Ectodermal cell (in vitro differentiated cells): ENCODE measurements around the gene ZMYND19.
"Not testable (repeated sequence)": the region's sequence is repeated elsewhere in the genome, so short reads cannot be mapped to it uniquely, and the experiment has no call there.

Source experiments
- H3K27ac ChIP-seq: 2 replicates; pipeline ENCODE4 v1.7.0; 2013; ENCODE audit warnings: mild to moderate bottlenecking, low read depth, low read length; ENCODE audit not compliant: insufficient read depth, poor library complexity, severe bottlenecking
- H3K27me3 ChIP-seq: 2 replicates; pipeline ENCODE4 v1.7.0; 2013; ENCODE audit warnings: mild to moderate bottlenecking, low read length; ENCODE audit not compliant: insufficient read depth, control insufficient read depth, poor library complexity, severe bottlenecking
- H3K36me3 ChIP-seq: one replicate; pipeline ENCODE4 v1.7.0; 2013; ENCODE audit warnings: low read length; ENCODE audit not compliant: control insufficient read depth, insufficient read depth
- H3K4me1 ChIP-seq: one replicate; pipeline ENCODE4 v1.7.0; 2013; ENCODE audit warnings: low read length; ENCODE audit not compliant: control insufficient read depth, insufficient read depth
- H3K4me3 ChIP-seq: 2 replicates; pipeline ENCODE4 v1.7.0; 2013; ENCODE audit warnings: low read depth, low read length, control low read depth; ENCODE audit not compliant: insufficient read depth
- H3K9me3 ChIP-seq: 2 replicates; pipeline ENCODE4 v1.7.0; 2013; ENCODE audit warnings: mild to moderate bottlenecking, low read length, moderate library complexity; ENCODE audit not compliant: control insufficient read depth
- WGBS, 2 experiments: methylation state at CpG; one replicate each; pipeline ENCODE4 v1.1.7; 2013; ENCODE audit warnings: missing lambda C conversion rate in 2 of 2; 5-methylcytosine and 5-hydroxymethylcytosine counted together

Gene ZMYND19

DNA sequence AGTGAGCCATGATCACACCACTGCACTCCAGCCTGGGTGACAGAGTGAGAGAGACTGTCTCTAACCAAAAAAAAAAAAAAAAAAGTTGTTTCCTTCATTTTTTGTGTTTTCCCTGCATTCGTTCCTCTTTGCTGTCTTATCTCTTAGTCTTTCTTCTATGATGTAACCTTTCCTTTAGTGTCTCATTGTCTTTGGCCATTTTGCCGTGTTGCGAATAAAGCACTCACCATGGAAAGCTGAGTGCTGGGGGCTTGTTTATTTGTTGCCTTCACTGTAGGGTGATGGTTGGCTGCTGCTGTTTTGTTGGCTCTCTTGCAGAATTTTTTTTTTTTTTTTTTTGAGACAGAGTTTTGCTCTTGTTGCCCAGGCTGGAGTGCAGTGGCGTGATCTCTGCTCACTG, 36.2 kb upstream of the ZMYND19 start:
- Histone ChIP-seq H3K36me3 (no peaks in the 10 kb centered on the region), H3K4me3 (no peak overlapping the region), H3K27ac (no peak overlapping the region), H3K9me3 (no peaks in the 10 kb centered on the region), H3K27me3 (no peaks in the 10 kb centered on the region), H3K4me1 (no peaks in the 10 kb centered on the region)
- 92% methylated on average over 4 of the region's 4 CpGs for WGBS, 2 experiments

GRCh38 chr9:137622211-137622610, 31.9 kb upstream of the ZMYND19 start:
- H3K4me1 ChIP-seq: peaks cover 12% of the 10 kb centered on the region
- H3K27me3 ChIP-seq, H3K27ac ChIP-seq, H3K9me3 ChIP-seq, H3K4me3 ChIP-seq, H3K36me3 ChIP-seq: not testable (repeated sequence)
- 93 to 96% methylated on average over 8 of the region's 8 CpGs for WGBS, 2 experiments

DNA sequence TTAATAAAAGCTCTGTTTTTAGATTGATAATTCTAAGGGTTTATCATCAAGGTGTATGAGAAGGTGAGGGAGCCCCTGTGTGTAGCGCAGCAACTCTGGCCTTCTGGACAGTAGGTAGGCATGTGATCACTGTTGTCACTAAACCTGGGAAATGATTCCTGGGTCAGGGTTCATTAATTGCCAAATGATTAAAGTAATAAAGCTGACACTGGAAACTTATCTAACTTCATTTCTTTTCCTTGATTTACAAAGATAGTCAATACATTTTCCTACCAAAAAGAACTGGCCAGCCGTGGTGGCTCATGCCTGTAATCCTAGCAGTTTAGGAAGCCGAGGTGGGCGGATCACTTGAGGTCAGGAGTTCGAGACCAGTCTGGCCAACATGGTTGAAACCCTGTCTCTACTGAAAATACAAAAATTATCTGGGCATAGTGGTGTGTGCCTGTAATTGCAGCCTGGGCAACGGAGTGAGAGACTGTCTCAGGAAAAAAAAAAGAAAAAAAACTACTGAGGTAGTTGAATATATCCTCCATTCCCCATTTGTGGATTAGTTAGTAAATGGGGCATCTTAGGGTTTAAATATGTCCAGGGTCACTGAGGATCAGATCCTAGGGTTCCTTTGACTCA, 30.9 kb upstream of the ZMYND19 start:
- Histone ChIP-seq H3K4me3 (no peak overlapping the region), H3K27me3 (no peaks in the 10 kb centered on the region), H3K27ac (no peak overlapping the region), H3K9me3 (no peaks in the 10 kb centered on the region), H3K4me1 (peaks cover 12% of the 10 kb centered on the region), H3K36me3 (no peaks in the 10 kb centered on the region)
- WGBS, 2 experiments: 81 to 82% methylated on average over 6 of the region's 6 CpGs

DNA sequence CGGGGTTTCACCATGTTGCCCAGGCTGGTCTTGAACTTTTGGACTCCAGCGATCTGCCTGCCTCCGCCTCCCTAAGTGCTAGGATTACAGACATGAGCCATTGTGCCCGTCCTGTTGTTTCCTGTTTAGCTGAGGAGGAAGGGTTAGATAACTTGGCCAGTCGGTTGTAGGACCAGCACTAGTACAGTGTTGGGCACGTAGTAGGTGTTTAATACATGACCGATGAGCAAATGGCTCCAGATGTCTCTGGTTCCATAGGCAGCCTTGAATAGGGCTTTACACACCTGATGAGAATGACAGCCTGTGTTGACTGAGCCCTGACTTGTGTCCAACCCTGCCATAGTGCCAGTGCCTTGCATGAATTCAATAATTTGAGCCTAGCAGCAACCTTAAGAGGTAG, 30.3 kb upstream of the ZMYND19 start:
- H3K4me3 ChIP-seq: peak overlapping the region; percentile 6
- 91 to 93% methylated on average over 7 of the region's 7 CpGs for WGBS, 2 experiments
- peaks cover 1% of the 10 kb centered on the region for H3K36me3 ChIP-seq
- H3K9me3 ChIP-seq: no peaks in the 10 kb centered on the region
- no peak overlapping the region for H3K27ac ChIP-seq
- no peaks in the 10 kb centered on the region for H3K27me3 ChIP-seq
- peaks cover 12% of the 10 kb centered on the region for H3K4me1 ChIP-seq

GRCh38 chr9:137620048-137620405, 29.7 kb upstream of the ZMYND19 start:
- H3K27me3 ChIP-seq: no peaks in the 10 kb centered on the region
- 85 to 100% methylated on average over 2 to 4 of the region's 4 CpGs for WGBS, 2 experiments
- H3K27ac ChIP-seq: no peak overlapping the region
- no peaks in the 10 kb centered on the region for H3K9me3 ChIP-seq
- peaks cover 4% of the 10 kb centered on the region for H3K36me3 ChIP-seq
- peaks cover 12% of the 10 kb centered on the region for H3K4me1 ChIP-seq
- peak overlapping the region; percentile 83 for H3K4me3 ChIP-seq

DNA sequence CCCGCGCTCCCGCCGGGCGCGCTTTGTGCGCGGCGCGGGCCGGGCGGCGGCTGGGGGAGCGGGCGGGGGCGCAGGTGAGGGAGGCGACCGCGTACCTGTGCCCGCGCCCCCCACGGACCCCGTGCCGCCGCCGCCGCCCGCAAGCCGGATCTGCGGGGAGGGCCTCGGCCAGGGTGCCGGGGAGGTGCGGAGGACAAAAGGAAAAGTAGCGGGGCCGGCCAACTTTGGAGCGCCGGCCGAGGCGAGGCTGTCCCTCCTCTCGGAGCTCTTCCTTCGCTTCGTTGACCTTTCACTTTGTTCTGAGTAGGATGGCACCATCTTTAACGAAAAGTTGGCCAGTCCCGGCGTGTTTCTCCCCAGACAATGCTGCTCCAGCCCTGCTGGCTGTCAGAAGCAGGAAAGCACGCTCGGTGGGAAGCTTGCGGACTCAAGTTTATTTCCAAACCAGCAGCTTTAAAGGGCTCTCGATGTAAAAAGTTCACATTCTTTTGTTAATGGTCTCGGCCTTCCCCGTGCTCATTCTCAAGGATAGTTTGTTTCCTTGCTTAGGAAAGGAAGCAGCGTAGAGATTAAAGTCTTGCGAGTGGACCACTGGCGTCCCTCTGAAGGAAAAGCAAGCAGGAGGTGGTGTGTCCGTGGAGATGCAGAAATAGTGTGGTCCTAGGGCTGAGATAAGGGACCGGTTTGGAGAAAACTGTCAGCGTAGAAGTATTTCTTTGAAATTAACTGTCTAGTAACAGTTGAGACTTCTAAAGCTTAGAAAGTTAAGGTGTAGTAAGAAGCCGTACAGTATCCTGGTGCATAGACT, 29.1 kb upstream of the ZMYND19 start:
- H3K9me3 ChIP-seq: no peaks in the 10 kb centered on the region
- peaks cover 6% of the 10 kb centered on the region for H3K36me3 ChIP-seq
- WGBS, 2 experiments: 2% methylated on average over 58 of the region's 58 CpGs
- H3K27me3 ChIP-seq: no peaks in the 10 kb centered on the region
- peak overlapping the region; percentile 83 for H3K4me3 ChIP-seq
- H3K27ac ChIP-seq: peak overlapping the region; percentile 57
- H3K4me1 ChIP-seq: peaks cover 12% of the 10 kb centered on the region

- peaks cover 11% of the 10 kb centered on the region for H3K36me3 ChIP-seq
Measured at GRCh38 chr9:137618105-137619067, 28.1 kb upstream of the ZMYND19 start, which contains the start of gene EHMT1. TSS of gene EHMT1 (plus strand) at chr9:137619005. CDS start at chr9:137619029, 24 bp downstream.

GRCh38 chr9:137615387-137615871, 25.1 kb upstream of the ZMYND19 start:
- H3K36me3 ChIP-seq: peaks cover 11% of the 10 kb centered on the region
- H3K27me3 ChIP-seq: no peaks in the 10 kb centered on the region
- H3K4me3 ChIP-seq: no peak overlapping the region
- H3K4me1 ChIP-seq: peaks cover 5% of the 10 kb centered on the region
- no peaks in the 10 kb centered on the region for H3K9me3 ChIP-seq
- WGBS, 2 experiments: 96 to 97% methylated on average over 19 of the region's 19 CpGs
- no peak overlapping the region for H3K27ac ChIP-seq

More at GRCh38 chr9:137618105-137619067, 28.1 kb upstream of the ZMYND19 start, which contains the start of gene EHMT1:
- 1% methylated on average over 92 to 94 of the region's 94 CpGs for WGBS, 2 experiments
- Histone ChIP-seq H3K9me3 (no peaks in the 10 kb centered on the region), H3K4me3 (peak within 1 kb of the TSS; percentile 99), H3K27me3 (no peaks in the 10 kb centered on the region), H3K27ac (peak within 1 kb of the TSS; percentile 85), H3K4me1 (peaks cover 12% of the 10 kb centered on the region)

DNA sequence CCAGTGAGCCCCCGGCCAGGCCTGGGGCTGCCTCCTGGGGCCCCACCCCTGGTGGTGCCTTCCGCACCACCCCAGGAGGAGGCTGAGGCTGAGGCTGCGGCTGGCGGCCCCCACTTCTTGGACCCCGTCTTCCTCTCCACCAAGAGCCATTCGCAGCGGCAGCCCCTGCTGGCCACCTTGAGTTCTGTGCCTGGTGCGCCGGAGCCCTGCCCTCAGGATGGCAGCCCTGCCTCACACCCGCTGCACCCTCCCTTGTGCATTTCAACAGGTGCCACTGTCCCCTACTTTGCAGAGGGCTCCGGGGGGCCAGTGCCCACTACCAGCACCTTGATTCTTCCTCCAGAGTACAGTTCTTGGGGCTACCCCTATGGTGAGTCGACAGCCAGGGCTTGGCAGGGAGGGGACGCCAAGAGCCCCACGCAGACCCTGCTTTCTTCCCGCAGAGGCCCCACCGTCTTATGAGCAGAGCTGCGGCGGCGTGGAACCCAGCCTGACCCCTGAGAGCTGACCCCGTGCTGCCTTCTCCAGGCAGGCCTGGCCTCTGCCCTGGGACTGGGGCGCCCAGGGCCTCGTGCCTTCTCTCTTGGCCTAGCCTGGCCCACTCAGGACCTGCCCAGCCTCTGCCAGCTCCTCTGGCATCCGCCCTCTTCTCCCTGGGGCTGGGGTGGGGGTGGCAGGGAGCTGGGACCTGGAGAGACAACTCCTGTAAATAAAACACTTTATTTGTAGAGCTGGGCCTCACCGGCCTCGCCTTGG, 24.5 kb upstream of the ZMYND19 start:
- 95% methylated on average over 25 of the region's 25 CpGs for WGBS, 2 experiments
- H3K9me3 ChIP-seq: no peaks in the 10 kb centered on the region
- peaks cover 4% of the 10 kb centered on the region for H3K4me1 ChIP-seq
- no peak overlapping the region for H3K4me3 ChIP-seq
- no peak overlapping the region for H3K27ac ChIP-seq
- H3K36me3 ChIP-seq: peaks cover 11% of the 10 kb centered on the region
- H3K27me3 ChIP-seq: no peaks in the 10 kb centered on the region
